ENCODE results near the gene GNG14. TPM values are rescaled to one million over a fixed set of nuclear protein-coding genes. Genes with fewer than 3 reads are reported as not detected.
"Not testable (repeated sequence)": the region's sequence is repeated elsewhere in the genome, so short reads cannot be mapped to it uniquely, and the experiment has no call there.

GNG14 gene
- total and polyA plus RNA-seq, 2 experiments from 2014 or later: not detected

DNA sequence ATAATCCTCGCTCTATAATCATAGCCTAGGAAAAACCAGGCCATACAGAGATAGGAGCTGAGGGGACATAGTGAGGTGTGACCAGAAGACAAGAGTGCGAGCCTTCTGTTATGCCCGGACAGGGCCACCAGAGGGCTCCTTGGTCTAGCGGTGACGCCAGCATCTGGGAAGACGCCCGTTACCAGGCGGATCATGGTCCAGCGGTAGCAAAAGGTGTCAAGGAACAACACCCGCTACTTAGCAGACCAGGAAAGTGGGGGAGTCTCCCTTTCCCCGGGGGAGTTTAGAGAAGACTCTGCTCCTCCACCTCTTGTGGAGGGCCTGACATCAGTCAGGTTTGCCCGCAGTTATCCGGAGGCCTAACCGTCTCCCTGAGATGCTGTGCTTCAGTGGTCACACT is 24.3 kb downstream of the GNG14 start:
- H4K20me1 ChIP-seq (replicated peaks; ENCODE audit: insufficient read depth): peaks cover 35% of the 10 kb centered on the region
- H3K79me2 ChIP-seq (replicated peaks; ENCODE audit: insufficient read depth): peaks cover 14% of the 10 kb centered on the region
- peaks cover 89% of the 10 kb centered on the region for H3K36me3 Mint-ChIP-seq (ENCODE audit: low read depth)
- H3K4me2 ChIP-seq; H3K27ac ChIP-seq (ENCODE audit: low read depth); H2AFZ ChIP-seq; H3K27me3 ChIP-seq (ENCODE audit: insufficient read depth); H3K4me1 ChIP-seq (ENCODE audit: insufficient read depth); ATAC-seq; DNase-seq (ENCODE audit: low spot score); H3K9me2 ChIP-seq (ENCODE audit: insufficient read depth); H3K27me3 Mint-ChIP-seq (ENCODE audit: insufficient read depth, low read depth, poor library complexity); H3K4me3 Mint-ChIP-seq; H3K4me3 ChIP-seq; H3K4me1 Mint-ChIP-seq; H3K9me3 Mint-ChIP-seq; H3K27ac Mint-ChIP-seq: not testable (repeated sequence)
- peaks cover 50% of the 10 kb centered on the region for H3F3A ChIP-seq (replicated peaks; ENCODE audit: low read depth)
- TF ChIP-seq CREB1 (CRISPR knock-in tag; IDR thresholded peaks at IDR 0.05; ENCODE audit: low read depth): peak; percentile 58; the same call in 1 of the 2 replicates
- peak; percentile 9 to 49; a peak in 2 of 4 replicates for TF ChIP-seq CTCF (conservative IDR thresholded peaks at IDR 0.05; ENCODE audit: low read depth in 2 of 2)
- peaks cover 65% of the 10 kb centered on the region for H3K36me3 ChIP-seq (ENCODE audit: insufficient read depth)

DNA sequence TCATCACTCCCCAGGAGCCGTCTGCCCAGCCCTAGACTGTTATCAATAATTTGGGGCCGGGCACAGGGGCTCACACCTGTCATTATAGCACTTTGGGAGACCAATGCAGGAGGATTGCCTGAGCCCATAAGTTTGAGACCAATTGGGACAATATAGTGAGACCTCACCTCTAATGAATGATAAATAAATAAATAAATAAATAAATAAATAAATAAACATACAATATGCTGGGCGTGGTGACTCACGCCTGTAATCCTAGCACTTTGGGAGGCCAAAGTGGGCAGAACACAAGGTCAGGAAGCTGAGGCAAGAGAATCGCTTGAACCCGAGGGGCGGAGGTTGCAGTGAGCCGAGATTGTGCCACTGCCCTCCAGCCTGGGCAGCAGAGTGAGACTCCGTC is 25.5 kb downstream of the GNG14 start:
- H3K4me1 ChIP-seq (ENCODE audit: insufficient read depth); H3K27me3 Mint-ChIP-seq (ENCODE audit: insufficient read depth, low read depth, poor library complexity); DNase-seq (ENCODE audit: low spot score); H3K27me3 ChIP-seq (ENCODE audit: insufficient read depth); H3K27ac ChIP-seq (ENCODE audit: low read depth); H3K4me3 ChIP-seq; H3K9me2 ChIP-seq (ENCODE audit: insufficient read depth); H3K4me1 Mint-ChIP-seq; ATAC-seq; H3K9me3 Mint-ChIP-seq; H3K27ac Mint-ChIP-seq; H2AFZ ChIP-seq; H3K4me3 Mint-ChIP-seq; H3K4me2 ChIP-seq: not testable (repeated sequence)
- peaks cover 26% of the 10 kb centered on the region for H3K79me2 ChIP-seq (replicated peaks; ENCODE audit: insufficient read depth)
- H3K36me3 Mint-ChIP-seq (ENCODE audit: low read depth): peaks cover 86% of the 10 kb centered on the region
- peaks cover 44% of the 10 kb centered on the region for H4K20me1 ChIP-seq (replicated peaks; ENCODE audit: insufficient read depth)
- peaks cover 60% of the 10 kb centered on the region for H3K36me3 ChIP-seq (ENCODE audit: insufficient read depth)
- H3F3A ChIP-seq (replicated peaks; ENCODE audit: low read depth): peaks cover 49% of the 10 kb centered on the region

GRCh38 chr19:12715102-12715501 is 27.3 kb downstream of the GNG14 start:
- Mint-ChIP-seq H3K4me3 (no peak overlapping the region), H3K27ac (no peak overlapping the region), H3K9me3 (peaks cover 4% of the 10 kb centered on the region; the same call in 1 of the 3 replicates), H3K4me1 (no peaks in the 10 kb centered on the region; the same call in 2 of the 3 replicates), H3K27me3 (ENCODE audit: insufficient read depth, low read depth, poor library complexity) (peaks cover 5% of the 10 kb centered on the region), H3K36me3 (ENCODE audit: low read depth) (peaks cover 85% of the 10 kb centered on the region)
- H3K27me3 ChIP-seq (ENCODE audit: insufficient read depth): no peaks in the 10 kb centered on the region
- peaks cover 49% of the 10 kb centered on the region for H3K36me3 ChIP-seq (ENCODE audit: insufficient read depth)
- peaks cover 44% of the 10 kb centered on the region for H3K79me2 ChIP-seq (replicated peaks; ENCODE audit: insufficient read depth)
- no peak overlapping the region for H3K4me2 ChIP-seq
- H3K27ac ChIP-seq (ENCODE audit: low read depth): no peak overlapping the region
- ATAC-seq (no peak), DNase-seq (ENCODE audit: low spot score) (no peak)
- H3K9me2 ChIP-seq (ENCODE audit: insufficient read depth): no peaks in the 10 kb centered on the region
- peaks cover 55% of the 10 kb centered on the region for H3F3A ChIP-seq (replicated peaks; ENCODE audit: low read depth)
- no peak overlapping the region for H3K4me3 ChIP-seq
- H3K4me1 ChIP-seq (ENCODE audit: insufficient read depth): peaks cover 2% of the 10 kb centered on the region; the same call in 1 of the 2 replicates
- H4K20me1 ChIP-seq (replicated peaks; ENCODE audit: insufficient read depth): peaks cover 45% of the 10 kb centered on the region
- H2AFZ ChIP-seq: no peak overlapping the region
- no peak for TF ChIP-seq NANOG (IDR thresholded peaks at IDR 0.05; ENCODE audit: borderline replicate concordance)
- TF ChIP-seq CTCF (conservative IDR thresholded peaks at IDR 0.05; ENCODE audit: low read depth in 2 of 2): no peak
- TF ChIP-seq POLR2AphosphoS5 (IDR thresholded peaks at IDR 0.05; ENCODE audit: low read depth): no peak
- TF ChIP-seq ZNF462 (CRISPR knock-in tag; IDR thresholded peaks at IDR 0.05): no peak
- TF ChIP-seq EZH2phosphoT487 (IDR thresholded peaks at IDR 0.05; ENCODE audit: unreplicated experiment): no peak

Measured in GM23338 (cell line).